ENCODE measurements around the gene EPRS1.
"Not testable (repeated sequence)": the region's sequence is repeated elsewhere in the genome, so short reads cannot be mapped to it uniquely, and the experiment has no call there.

The EPRS1 gene

DNA sequence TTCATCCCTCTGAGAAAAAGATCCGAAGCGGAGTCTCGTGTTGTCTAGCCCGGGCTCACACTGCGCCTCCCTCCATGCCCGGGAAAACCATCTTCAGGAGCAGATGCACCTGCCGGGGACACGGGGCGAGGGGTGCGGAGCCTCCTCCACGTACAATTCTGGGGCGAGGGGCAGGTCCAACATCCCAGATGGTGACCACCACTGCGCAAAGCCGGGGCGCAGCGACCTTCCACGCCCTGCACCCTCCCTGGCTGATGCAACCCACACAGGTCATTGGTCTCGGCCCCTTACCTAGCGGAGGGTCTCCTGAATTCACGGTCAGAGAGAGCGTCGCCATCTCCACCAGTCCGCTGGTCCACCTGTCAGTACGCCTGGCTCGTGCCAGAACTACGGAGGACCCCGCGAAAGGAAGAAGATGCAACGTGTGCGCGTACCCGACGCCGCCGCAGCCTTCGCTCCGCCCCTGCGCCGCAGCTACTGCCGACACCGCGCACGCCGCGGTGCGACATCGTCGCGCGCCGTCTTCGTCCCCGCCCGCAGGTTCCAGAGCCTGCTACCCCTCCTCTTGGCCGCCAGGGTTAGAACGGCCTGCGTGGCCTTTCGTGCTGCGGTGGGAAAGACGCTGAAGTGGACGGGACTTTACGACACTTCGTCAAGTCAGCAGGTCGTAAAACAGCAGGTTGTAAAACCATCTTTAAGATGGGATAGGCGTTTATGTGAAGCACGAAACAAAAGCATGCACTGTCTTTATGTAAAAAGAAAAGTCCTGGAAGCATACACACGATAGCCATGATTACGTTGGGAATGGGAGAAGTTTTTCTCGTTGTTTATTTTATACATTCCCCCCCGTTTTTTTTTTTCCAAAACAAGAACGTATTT lies at the start of gene EPRS1:
Gene EPRS1, minus strand, starts transcription at position 454 of the 879 bp plus-strand sequence. Its CDS starts 117 bp downstream, at position 337.
- peak; percentile 96 for DNase-seq (ENCODE audit: low spot score)

DNA sequence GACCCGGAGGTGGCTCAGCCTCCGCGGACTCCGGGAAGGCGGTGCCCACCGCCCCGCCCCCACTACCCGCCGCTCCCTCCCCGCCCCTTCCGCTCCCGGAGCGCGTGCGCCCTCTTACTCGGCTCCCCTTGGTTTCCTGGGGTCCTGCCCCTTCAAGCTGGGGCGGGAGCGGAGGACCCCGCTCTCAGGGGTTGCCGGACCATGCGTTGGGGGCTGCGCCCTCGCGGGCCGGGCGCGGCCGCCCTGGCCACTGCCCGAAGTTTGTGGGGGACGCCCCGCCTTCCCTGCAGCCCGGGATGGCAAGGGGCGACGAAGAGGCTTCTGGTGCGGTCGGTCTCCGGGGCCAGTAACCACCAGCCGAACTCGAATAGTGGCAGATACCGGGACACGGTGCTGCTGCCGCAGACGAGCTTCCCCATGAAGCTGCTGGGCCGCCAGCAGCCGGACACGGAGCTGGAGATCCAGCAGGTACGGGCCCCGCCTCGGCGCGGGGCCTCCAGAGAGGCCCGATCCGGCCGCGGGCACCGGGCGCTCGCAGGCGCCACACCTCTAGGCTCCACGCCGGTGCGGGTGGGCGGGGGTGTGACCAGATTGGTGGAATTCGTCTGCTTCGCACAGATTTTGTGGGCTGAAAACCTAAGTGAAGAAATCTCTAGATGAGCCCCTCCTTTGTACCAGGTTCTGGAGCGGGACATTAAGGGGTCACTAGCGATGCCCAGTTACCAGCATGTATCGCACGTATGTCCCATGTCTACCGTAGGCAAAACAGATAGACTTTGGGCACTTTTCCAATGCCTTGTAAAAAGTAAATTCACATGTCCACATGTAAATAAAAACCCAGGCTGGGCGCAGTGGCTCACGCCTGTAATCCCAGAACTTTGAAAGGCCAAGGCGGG lies 48.0 kb upstream of the EPRS1 start, which contains the start of gene IARS2:
Gene IARS2, plus strand, starts transcription at position 117 of the 896 bp plus-strand sequence. Its CDS starts 85 bp downstream, at position 202.
- DNase-seq (ENCODE audit: low spot score) = peak; percentile 96

DNA sequence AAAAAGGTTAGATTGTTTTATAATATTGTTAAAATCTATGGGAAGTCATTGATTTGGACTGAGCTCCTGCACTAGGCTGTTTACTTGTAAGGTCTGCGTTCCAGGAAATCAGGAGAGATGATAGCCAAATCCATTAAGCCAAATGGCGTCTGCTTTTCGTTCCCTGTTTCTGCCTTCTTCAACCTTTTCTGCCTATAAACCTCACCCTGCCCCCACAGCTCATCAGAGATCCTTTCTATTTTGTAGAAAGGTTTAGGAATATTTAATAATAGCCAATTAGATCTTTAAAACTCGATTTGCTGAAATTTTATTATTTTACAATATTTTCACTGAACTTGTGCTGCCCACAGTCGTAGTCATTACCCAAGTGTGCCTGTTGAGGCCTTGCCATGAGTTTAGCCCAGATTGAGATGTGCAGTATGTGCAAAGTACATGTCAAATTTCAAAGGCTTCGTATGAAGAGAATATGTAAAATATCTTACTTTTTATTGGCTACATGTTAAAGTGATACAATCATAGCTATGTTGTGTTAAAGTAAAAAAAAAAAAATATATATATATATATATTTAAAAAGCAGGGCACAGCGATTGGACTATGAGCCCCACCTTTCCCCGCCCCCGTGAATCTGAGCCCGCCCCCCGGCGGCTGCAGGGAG lies 47.2 kb upstream of the EPRS1 start:
- peak; percentile 6 for DNase-seq (ENCODE audit: low spot score)

DNA sequence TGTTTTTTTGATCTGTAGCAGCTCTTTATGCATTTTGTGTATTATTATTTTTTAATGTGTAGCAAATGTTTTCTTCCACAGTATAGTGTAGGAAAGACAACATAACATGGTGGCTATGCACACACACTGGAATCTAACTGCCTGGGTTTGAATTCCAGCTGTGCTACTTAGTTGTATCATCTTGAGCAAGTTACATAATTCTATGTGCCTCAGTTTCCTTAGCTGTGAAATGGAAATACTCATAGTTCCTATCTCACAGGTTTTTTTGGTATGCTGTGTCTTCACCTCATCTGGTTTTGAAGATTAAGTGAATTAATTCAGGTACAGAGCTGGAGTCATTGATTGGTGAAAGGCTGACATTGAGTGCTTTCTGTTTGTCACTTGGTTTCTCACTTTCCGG lies 46.4 kb upstream of the EPRS1 start:
- DNase-seq (ENCODE audit: low spot score) = no peak

DNA sequence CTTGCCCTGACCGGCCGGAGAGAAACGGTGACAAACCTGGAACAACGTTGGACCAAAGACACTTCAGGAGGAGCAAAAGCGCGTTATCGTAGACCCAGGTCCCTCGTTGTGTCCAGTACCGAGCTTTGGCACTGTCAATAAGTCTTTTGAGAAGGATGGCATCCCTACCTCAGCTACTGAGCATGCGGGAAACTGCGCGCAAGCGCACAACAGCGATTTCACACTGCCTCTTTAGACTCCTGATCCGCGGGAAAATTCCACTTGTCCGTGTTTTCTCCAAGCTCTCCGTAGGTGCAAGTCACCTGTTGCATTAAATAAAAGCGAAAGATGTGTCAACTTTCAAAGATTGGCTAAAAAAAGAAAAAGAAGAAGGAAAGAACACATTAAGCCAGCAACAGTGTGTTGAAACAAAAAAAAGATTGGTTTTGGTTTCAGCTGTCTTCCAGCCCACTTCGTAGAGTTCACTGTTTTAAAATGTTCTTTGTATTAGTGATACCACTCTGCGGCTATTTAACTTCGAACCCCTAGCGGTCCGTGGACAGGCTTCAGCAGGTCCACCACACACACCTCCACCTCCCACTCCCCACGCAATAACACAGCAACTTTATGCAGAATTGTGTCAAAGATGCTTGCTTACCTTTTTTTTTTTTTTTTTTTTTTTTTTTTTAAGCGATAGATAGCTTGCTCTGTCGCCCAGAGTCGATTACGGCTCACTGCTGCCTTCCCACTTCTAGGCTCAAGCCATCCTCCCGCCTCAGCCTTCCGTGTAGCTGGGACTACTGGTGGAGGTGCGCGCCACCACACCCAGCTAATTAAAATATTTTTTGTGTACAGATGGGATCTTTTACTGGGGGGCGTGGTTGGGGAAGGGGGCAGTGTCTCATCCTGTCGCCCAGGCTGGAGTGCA lies 43.6 kb upstream of the EPRS1 start, which contains the start of gene BPNT1:
Gene BPNT1, minus strand, starts transcription at position 139 of the 907 bp plus-strand sequence. CDS start 9,942 bp downstream, outside the sequence.
- peak; percentile 90 for DNase-seq (ENCODE audit: low spot score)

DNA sequence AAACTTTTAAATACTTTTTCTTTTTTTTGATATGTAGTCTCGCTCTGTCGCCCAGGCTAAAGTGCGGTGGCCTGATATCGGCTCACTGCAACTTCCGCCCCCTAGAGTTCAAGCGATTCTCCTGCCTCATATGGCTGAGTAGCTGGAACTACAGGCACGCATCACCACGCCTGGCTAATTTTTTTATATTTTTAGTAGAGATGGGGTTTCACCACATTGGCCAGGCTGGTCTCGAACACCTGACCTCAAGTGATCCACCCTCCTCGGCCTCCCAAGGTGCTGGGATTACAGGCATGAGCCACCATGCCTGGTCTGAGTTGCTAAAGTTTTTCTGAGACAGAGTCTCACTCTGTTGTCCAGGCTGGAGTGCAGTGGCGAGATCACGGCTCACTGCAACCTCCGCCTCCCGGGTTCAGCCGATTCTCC lies 40.0 kb upstream of the EPRS1 start:
- DNase-seq (ENCODE audit: low spot score) = not testable (repeated sequence)

DNA sequence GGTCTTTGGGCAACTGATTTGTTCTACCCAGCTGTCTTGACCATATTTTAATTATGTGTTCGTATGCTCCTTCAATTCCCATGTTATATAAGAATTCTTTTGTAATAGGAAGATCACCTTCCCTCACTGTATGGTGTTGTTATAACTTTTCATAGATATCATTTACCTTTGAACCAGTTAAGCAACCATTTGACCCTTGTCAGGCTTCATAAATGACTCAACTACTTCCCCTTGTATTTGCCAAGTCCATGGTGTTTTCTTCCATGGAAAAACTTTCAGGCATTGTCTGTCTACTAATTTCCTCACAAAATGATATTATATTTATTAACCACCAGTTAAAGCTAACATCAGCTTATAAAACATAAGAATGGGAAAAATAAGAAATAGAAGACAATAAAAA lies 38.2 kb upstream of the EPRS1 start:
- no peak for DNase-seq (ENCODE audit: low spot score)

DNA sequence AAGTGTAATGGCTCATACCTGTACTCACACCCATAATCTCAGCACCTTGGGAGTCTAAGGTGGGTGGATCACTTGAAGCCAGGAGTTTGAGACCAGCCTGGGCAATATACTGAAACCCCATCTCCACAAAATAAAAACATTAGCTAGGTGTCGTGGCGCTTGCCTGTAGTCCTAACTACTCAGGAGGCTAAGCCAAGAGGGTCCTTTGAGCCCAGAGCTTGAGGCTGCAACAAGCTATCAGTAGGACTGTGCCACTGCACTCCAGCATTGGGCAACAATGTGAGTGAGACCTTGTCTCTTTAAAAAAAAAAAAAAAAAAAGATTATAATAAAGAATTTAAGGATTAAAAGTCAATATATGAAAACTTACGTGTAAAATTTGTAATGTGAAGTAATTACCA lies 31.6 kb upstream of the EPRS1 start:
- no peak for DNase-seq (ENCODE audit: low spot score)

DNA sequence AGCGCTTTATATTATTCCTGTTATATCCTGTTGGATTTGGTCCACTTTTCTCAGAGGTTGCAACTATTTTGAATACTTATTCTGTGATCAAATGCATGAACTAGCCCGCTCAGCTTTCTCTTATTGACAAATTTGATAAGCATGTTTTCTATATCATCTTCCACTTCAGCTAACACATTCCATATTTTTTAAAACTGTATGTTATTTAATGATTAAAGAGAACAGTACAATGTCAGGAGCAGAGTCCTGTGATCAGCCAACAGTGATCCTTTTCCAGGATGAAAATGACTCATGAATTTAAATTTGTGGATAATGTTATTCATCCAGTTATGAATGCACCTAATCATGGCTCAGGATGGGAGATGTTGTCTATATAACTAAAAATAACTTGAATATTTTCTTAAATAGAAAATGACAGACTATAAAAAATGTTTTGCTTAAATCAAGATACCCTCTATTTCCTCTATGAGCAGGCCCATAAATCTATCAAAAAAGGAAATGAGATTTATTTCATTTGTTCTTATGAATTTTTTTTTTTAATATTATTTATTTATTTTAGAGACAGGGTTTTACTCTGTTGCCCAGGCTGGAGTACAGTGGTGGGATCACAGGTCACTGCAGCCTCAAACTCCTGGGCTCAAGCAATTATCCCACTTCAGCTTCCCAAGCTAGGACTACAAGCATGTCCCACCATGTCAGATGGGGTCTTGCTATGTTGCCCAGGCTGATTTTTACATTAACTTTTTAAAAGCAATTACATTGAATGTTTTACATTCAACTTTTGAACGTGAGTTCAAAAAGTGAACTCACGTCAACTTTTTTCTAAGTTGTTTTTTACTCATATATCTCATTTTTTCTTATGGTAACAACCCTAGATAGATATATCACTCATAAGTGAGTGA lies 30.8 kb upstream of the EPRS1 start:
- no peak for DNase-seq (ENCODE audit: low spot score)

DNA sequence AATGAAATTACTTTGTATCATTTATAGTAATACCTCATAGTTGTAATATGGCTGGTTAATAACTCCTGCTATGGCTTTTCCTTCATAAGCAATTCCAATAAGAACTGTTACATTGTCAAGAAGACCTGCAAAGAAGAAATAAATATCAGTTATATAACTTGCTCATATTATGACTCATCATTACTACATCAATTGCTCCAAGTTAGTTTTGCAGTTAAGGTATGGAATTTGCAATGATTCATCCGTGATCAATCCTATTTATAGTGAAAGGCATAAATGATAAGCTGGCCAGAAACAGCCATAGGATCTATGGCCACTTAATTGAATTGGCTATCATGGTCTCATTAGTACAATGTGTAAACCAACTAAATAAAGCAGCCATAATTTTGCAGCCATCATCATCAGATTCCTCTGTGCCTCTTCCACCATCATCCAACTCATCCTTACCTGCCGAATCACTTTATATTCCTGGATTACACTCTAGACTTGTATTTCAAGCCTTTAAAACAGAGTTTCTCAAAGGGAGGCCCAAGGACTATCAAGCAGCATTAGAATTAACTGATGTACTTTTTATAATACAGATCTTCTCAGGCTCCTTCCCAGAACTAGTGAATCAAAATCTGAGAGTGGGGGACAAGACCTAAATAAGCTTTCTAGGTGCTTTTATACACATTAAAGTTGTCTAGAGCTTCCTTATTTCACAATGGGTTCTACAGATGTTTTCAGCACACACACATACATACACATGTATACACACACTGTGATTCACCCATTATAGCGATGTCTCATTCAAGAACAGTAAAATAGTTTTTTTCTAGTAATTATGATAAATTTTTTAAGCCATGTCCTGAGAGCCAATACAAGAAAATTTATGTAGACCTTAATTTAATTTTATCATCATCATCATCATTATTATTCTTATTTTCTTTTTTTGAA lies 21.2 kb upstream of the EPRS1 start:
- no peak for DNase-seq (ENCODE audit: low spot score)

DNA sequence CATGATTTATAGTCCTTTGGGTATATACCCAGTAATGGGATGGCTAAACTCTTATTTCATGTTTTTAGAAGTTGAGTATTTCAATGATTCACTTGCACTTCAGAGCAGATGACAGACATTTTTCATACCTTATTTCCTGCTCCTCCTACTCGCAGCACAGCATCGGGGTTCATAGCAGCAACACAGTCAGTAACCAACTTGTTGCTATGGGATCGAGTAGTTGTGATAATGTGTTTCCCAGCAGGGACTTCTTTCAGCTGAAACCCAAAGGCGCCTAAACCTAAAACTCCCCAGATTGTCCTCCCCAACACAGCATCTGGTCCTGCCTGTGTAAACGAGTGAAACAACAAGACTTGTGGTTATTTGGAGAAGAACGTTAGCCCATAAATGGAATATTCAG lies 16.3 kb upstream of the EPRS1 start:
- DNase-seq (ENCODE audit: low spot score) = no peak

DNA sequence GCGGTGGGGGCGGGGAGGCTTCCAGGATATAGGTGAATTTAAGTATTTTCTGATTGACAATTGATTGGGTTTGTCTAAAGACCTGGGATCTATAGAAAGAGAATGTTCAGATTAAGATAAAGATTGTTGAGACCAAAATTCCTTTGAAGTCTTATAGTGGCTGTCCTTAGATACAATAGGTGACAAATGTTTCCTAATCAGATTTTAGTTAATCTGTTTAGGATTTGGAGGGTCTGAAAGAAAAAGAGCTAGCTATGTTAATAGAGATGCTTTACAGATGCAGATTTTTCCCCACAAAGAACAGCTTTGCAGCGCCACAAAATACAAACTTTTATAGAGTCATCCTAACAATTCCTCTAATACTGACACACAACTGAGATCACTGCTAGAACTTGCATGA lies 14.6 kb upstream of the EPRS1 start:
- DNase-seq (ENCODE audit: low spot score) = no peak

DNA sequence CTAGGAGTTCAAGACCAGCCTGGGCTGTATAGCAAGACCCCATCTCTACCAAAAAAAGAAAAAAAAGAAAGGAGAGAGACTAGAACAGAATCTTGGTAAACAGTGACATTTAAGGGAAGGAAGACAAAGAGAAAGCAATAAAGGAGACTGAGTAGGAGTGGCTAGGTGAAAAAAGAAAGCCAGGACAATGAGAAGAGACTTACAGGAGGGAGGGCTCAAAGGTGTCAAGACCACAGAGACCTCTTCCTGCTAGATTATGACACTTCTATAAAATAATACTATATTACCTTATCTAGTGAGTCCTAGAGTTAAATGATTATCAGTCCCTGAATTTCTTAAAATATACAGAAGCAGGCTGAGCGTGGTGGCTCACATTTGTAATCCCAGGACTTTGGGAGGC lies 10.1 kb upstream of the EPRS1 start:
- no peak for DNase-seq (ENCODE audit: low spot score)

DNA sequence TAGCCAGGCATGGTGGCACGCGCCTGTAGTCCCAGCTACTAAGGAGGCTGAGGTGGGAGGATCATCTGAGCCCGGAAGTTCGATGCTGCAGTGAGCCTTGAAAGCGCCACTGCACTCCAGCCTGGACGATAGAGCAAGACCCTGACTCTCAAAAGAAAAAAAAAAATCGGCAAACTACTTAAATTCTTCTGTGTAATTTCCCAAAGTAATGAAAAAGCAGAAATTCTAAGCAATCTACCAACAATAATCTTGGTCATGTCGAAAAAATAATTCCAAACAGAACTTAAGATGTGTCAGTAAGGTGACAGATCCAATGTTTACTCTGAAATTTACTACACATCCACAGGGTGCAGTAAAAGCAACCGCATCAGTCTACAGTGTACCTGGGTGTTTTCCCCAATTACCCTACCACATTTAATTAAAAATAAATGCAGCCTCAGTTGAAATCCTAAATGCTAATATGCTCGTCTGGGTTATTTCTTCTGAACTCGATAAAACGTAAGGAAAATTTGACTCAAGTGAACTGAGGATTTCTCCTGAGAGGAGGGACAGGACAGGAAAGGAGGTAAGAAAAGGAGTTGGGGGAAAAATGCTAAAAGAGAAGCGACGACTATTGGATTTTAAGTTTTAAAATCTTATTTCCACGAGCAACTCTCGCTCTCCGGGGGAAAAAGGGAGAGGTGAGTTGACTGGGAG lies 801 bp downstream of the EPRS1 start:
- DNase-seq (ENCODE audit: low spot score) = no peak

DNA sequence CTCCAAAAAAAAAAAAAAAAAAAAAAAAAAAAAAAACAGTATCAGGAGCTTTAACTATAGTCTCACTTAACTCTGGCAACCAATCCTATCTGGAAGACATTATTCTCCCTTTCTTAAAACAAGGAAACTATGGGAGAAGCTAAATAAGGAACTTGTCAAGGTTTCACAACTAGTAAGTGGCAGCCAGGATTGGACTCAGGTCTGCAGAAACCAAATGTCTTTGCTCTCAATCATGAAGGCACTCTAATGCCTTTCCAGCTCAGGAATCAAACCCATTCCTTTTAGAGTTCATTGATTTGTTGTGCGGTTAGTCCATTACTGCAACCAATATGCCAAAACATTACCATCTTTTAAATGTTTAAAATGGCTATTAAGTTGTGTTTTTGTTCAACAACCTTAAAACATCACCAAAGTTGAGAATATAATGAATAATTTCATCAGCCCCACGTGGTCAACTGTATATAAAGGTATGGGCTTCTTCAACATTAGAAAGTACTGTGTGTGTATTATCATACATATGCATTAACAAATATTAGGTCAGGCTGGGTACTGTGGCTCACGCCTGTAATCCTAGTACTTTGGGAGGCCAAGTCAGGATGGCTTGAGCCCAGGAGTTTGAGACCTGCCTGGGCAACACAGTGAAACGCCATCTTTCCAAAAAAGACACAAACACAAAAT lies 1.5 kb downstream of the EPRS1 start:
- DNase-seq (ENCODE audit: low spot score) = no peak

DNA sequence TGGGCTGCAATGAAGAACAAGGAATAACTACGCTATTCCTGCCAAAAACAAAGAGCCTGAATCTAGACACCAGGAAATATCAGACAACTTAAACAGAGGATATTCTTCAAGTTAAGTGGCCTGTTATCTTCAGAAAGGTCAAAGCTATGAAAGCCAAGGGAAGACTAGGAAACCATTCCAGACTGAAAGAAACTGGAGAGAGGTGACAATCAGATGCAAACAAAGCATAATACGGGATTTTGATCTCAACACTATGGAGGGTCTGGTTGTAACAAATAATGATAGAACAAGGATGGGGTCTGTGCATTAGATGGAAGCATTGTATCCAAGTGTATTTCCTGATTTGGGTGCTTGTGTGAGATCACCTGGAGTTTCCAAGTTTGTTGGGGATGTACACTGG lies 2.7 kb downstream of the EPRS1 start:
- DNase-seq (ENCODE audit: low spot score) = no peak

DNA sequence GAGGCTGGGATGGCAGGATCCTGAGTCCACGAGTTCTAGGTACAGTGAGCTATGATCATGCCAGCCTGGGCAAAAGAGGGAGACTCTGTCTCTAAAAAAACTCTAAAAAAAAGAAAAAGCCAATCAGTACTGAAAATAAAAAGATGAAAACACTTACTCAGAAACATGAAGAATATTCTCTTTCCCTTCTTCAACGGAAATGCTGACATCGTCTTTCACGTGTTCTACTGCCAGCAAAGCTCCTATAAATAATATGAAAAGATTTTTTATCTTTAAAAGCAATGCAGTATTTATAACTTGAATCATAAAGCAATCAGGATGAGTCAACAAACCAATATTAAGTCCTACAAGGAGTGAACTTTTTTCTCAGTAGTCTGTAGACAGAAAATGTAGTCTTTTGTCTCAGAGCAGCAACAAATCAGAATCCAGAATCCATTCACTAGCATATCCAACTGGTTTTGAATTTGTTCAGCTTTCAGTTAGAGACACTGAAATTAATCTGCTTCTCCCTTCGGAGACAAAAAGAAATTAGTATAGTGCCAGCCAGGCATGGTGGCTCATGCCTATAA lies 6.2 kb downstream of the EPRS1 start:
- DNase-seq (ENCODE audit: low spot score) = no peak
